ENCODE data around the gene INPP5D.

The INPP5D gene

GRCh38 chr2:233213011-233213410 lies 152.9 kb downstream of the INPP5D start:
- Histone ChIP-seq H3K9me3 (ENCODE audit: control insufficient read depth in 2 of 2, low read length in 2 of 2) (no peaks in the 10 kb centered on the region), H3K27me3 (ENCODE audit: control insufficient read depth in 1 of 2, insufficient read depth in 2 of 2, low read length in 2 of 2) (no peaks in the 10 kb centered on the region), H3K27ac (ENCODE audit: low read length) (no peak overlapping the region), H3K36me3 (ENCODE audit: control insufficient read depth in 2 of 2, insufficient read depth in 2 of 2, low read length in 2 of 2) (no peaks in the 10 kb centered on the region), H3K9ac (ENCODE audit: low read length in 2 of 2) (no peak overlapping the region), H3K4me3 (ENCODE audit: low read length in 2 of 2) (no peak overlapping the region), H3K4me1 (ENCODE audit: control insufficient read depth, insufficient read depth, low read length) (peaks cover 25% of the 10 kb centered on the region)

GRCh38 chr2:233213975-233214374 lies 153.8 kb downstream of the INPP5D start:
- no peak overlapping the region for H3K9ac ChIP-seq (ENCODE audit: low read length in 2 of 2)
- H3K27ac ChIP-seq (ENCODE audit: low read length) = no peak overlapping the region
- H3K4me1 ChIP-seq (ENCODE audit: control insufficient read depth, insufficient read depth, low read length) = peaks cover 25% of the 10 kb centered on the region
- no peak overlapping the region for H3K4me3 ChIP-seq (ENCODE audit: low read length in 2 of 2)
- H3K27me3 ChIP-seq (ENCODE audit: control insufficient read depth in 1 of 2, insufficient read depth in 2 of 2, low read length in 2 of 2) = no peaks in the 10 kb centered on the region
- H3K9me3 ChIP-seq (ENCODE audit: control insufficient read depth in 2 of 2, low read length in 2 of 2) = no peaks in the 10 kb centered on the region
- H3K36me3 ChIP-seq (ENCODE audit: control insufficient read depth in 2 of 2, insufficient read depth in 2 of 2, low read length in 2 of 2) = no peaks in the 10 kb centered on the region

GRCh38 chr2:233217892-233218377 lies 157.8 kb downstream of the INPP5D start:
- Histone ChIP-seq H3K4me1 (ENCODE audit: control insufficient read depth, insufficient read depth, low read length) (no peaks in the 10 kb centered on the region), H3K27ac (ENCODE audit: low read length) (no peak overlapping the region), H3K9me3 (ENCODE audit: control insufficient read depth in 2 of 2, low read length in 2 of 2) (no peaks in the 10 kb centered on the region), H3K36me3 (ENCODE audit: control insufficient read depth in 2 of 2, insufficient read depth in 2 of 2, low read length in 2 of 2) (no peaks in the 10 kb centered on the region), H3K4me3 (ENCODE audit: low read length in 2 of 2) (no peak overlapping the region), H3K9ac (ENCODE audit: low read length in 2 of 2) (no peak overlapping the region), H3K27me3 (ENCODE audit: control insufficient read depth in 1 of 2, insufficient read depth in 2 of 2, low read length in 2 of 2) (no peaks in the 10 kb centered on the region)

GRCh38 chr2:233218836-233219235 lies 158.7 kb downstream of the INPP5D start:
- no peaks in the 10 kb centered on the region for H3K36me3 ChIP-seq (ENCODE audit: control insufficient read depth in 2 of 2, insufficient read depth in 2 of 2, low read length in 2 of 2)
- no peak overlapping the region for H3K4me3 ChIP-seq (ENCODE audit: low read length in 2 of 2)
- H3K4me1 ChIP-seq (ENCODE audit: control insufficient read depth, insufficient read depth, low read length) = no peaks in the 10 kb centered on the region
- H3K27me3 ChIP-seq (ENCODE audit: control insufficient read depth in 1 of 2, insufficient read depth in 2 of 2, low read length in 2 of 2) = no peaks in the 10 kb centered on the region
- no peak overlapping the region for H3K9ac ChIP-seq (ENCODE audit: low read length in 2 of 2)
- no peak overlapping the region for H3K27ac ChIP-seq (ENCODE audit: low read length)
- H3K9me3 ChIP-seq (ENCODE audit: control insufficient read depth in 2 of 2, low read length in 2 of 2) = no peaks in the 10 kb centered on the region

GRCh38 chr2:233219848-233220247 lies 159.7 kb downstream of the INPP5D start:
- H3K4me3 ChIP-seq (ENCODE audit: low read length in 2 of 2) = no peak overlapping the region
- no peaks in the 10 kb centered on the region for H3K4me1 ChIP-seq (ENCODE audit: control insufficient read depth, insufficient read depth, low read length)
- H3K9me3 ChIP-seq (ENCODE audit: control insufficient read depth in 2 of 2, low read length in 2 of 2) = no peaks in the 10 kb centered on the region
- H3K27me3 ChIP-seq (ENCODE audit: control insufficient read depth in 1 of 2, insufficient read depth in 2 of 2, low read length in 2 of 2) = no peaks in the 10 kb centered on the region
- no peak overlapping the region for H3K27ac ChIP-seq (ENCODE audit: low read length)
- no peaks in the 10 kb centered on the region for H3K36me3 ChIP-seq (ENCODE audit: control insufficient read depth in 2 of 2, insufficient read depth in 2 of 2, low read length in 2 of 2)
- H3K9ac ChIP-seq (ENCODE audit: low read length in 2 of 2) = no peak overlapping the region

GRCh38 chr2:233221378-233222063 lies 161.4 kb downstream of the INPP5D start:
- Histone ChIP-seq H3K9me3 (ENCODE audit: control insufficient read depth in 2 of 2, low read length in 2 of 2) (no peaks in the 10 kb centered on the region), H3K27ac (ENCODE audit: low read length) (no peak overlapping the region), H3K4me3 (ENCODE audit: low read length in 2 of 2) (no peak overlapping the region), H3K9ac (ENCODE audit: low read length in 2 of 2) (no peak overlapping the region), H3K4me1 (ENCODE audit: control insufficient read depth, insufficient read depth, low read length) (no peaks in the 10 kb centered on the region), H3K36me3 (ENCODE audit: control insufficient read depth in 2 of 2, insufficient read depth in 2 of 2, low read length in 2 of 2) (no peaks in the 10 kb centered on the region), H3K27me3 (ENCODE audit: control insufficient read depth in 1 of 2, insufficient read depth in 2 of 2, low read length in 2 of 2) (no peaks in the 10 kb centered on the region)

- Histone ChIP-seq H3K27ac (ENCODE audit: low read length) (no peak overlapping the region), H3K36me3 (ENCODE audit: control insufficient read depth in 2 of 2, insufficient read depth in 2 of 2, low read length in 2 of 2) (no peaks in the 10 kb centered on the region), H3K9ac (ENCODE audit: low read length in 2 of 2) (no peak overlapping the region), H3K9me3 (ENCODE audit: control insufficient read depth in 2 of 2, low read length in 2 of 2) (no peaks in the 10 kb centered on the region), H3K4me3 (ENCODE audit: low read length in 2 of 2) (no peak overlapping the region), H3K4me1 (ENCODE audit: control insufficient read depth, insufficient read depth, low read length) (no peaks in the 10 kb centered on the region), H3K27me3 (ENCODE audit: control insufficient read depth in 1 of 2, insufficient read depth in 2 of 2, low read length in 2 of 2) (no peaks in the 10 kb centered on the region)
Observed at GRCh38 chr2:233223059-233223894, 163.1 kb downstream of the INPP5D start.

- no peaks in the 10 kb centered on the region for H3K9me3 ChIP-seq (ENCODE audit: control insufficient read depth in 2 of 2, low read length in 2 of 2)
- no peaks in the 10 kb centered on the region for H3K36me3 ChIP-seq (ENCODE audit: control insufficient read depth in 2 of 2, insufficient read depth in 2 of 2, low read length in 2 of 2)
- H3K4me1 ChIP-seq (ENCODE audit: control insufficient read depth, insufficient read depth, low read length) = no peaks in the 10 kb centered on the region
Observed at GRCh38 chr2:233225230-233226068, 165.3 kb downstream of the INPP5D start.

GRCh38 chr2:233226511-233227031 lies 166.4 kb downstream of the INPP5D start:
- H3K9me3 ChIP-seq (ENCODE audit: control insufficient read depth in 2 of 2, low read length in 2 of 2) = no peaks in the 10 kb centered on the region
- no peak overlapping the region for H3K27ac ChIP-seq (ENCODE audit: low read length)
- H3K4me1 ChIP-seq (ENCODE audit: control insufficient read depth, insufficient read depth, low read length) = no peaks in the 10 kb centered on the region
- no peaks in the 10 kb centered on the region for H3K36me3 ChIP-seq (ENCODE audit: control insufficient read depth in 2 of 2, insufficient read depth in 2 of 2, low read length in 2 of 2)
- no peaks in the 10 kb centered on the region for H3K27me3 ChIP-seq (ENCODE audit: control insufficient read depth in 1 of 2, insufficient read depth in 2 of 2, low read length in 2 of 2)
- H3K9ac ChIP-seq (ENCODE audit: low read length in 2 of 2) = no peak overlapping the region
- no peak overlapping the region for H3K4me3 ChIP-seq (ENCODE audit: low read length in 2 of 2)

More at GRCh38 chr2:233225230-233226068, 165.3 kb downstream of the INPP5D start:
- H3K27ac ChIP-seq (ENCODE audit: low read length) = no peak overlapping the region
- no peak overlapping the region for H3K9ac ChIP-seq (ENCODE audit: low read length in 2 of 2)
- H3K27me3 ChIP-seq (ENCODE audit: control insufficient read depth in 1 of 2, insufficient read depth in 2 of 2, low read length in 2 of 2) = no peaks in the 10 kb centered on the region
- no peak overlapping the region for H3K4me3 ChIP-seq (ENCODE audit: low read length in 2 of 2)

- Histone ChIP-seq H3K9me3 (ENCODE audit: control insufficient read depth in 2 of 2, low read length in 2 of 2) (no peaks in the 10 kb centered on the region), H3K36me3 (ENCODE audit: control insufficient read depth in 2 of 2, insufficient read depth in 2 of 2, low read length in 2 of 2) (no peaks in the 10 kb centered on the region), H3K27ac (ENCODE audit: low read length) (no peak overlapping the region), H3K4me3 (ENCODE audit: low read length in 2 of 2) (no peak overlapping the region), H3K4me1 (ENCODE audit: control insufficient read depth, insufficient read depth, low read length) (no peaks in the 10 kb centered on the region), H3K27me3 (ENCODE audit: control insufficient read depth in 1 of 2, insufficient read depth in 2 of 2, low read length in 2 of 2) (no peaks in the 10 kb centered on the region), H3K9ac (ENCODE audit: low read length in 2 of 2) (no peak overlapping the region)
Observed at GRCh38 chr2:233227346-233227978, 167.3 kb downstream of the INPP5D start.
